Measurements from ENCODE around the gene DEGS2. TPM values are rescaled to one million over a fixed set of nuclear protein-coding genes. Genes with fewer than 3 reads are reported as not detected.

Gene DEGS2
- total RNA-seq, 2 donors from 2014 or later: 0.33 TPM; not detected in 1

DNA sequence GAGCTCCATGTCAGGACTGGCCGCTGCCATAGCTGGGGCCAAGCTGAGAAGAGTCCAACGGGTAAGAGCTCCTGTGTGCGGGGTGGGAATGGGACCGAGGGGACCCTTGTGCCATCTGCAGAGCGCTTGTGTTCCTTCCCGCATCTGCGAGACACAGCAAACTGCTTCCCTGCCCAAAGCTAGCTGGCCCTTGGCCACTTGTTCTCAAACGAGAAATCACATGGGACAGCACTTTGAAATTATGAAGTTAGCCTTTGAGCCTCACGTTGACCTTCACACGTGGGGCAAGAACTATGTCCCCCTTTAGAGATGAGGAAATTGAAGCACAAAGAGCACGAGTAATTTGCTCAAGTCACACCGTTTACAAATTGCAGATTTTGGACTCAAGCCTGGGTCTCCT lies 30.8 kb downstream of the DEGS2 start:
- Mint-ChIP-seq H3K27ac (no peak overlapping the region), H3K36me3 (no peaks in the 10 kb centered on the region), H3K27me3 (no peaks in the 10 kb centered on the region), H3K4me1 (ENCODE audit: low read depth in 2 of 2) (peaks cover 6 to 13% of the 10 kb centered on the region in 2 donors), H3K4me3 (no peak overlapping the region), H3K9me3 (no peaks in the 10 kb centered on the region)
- DNase-seq (ENCODE audit: low spot score) (no peak), ATAC-seq (no peak)

DNA sequence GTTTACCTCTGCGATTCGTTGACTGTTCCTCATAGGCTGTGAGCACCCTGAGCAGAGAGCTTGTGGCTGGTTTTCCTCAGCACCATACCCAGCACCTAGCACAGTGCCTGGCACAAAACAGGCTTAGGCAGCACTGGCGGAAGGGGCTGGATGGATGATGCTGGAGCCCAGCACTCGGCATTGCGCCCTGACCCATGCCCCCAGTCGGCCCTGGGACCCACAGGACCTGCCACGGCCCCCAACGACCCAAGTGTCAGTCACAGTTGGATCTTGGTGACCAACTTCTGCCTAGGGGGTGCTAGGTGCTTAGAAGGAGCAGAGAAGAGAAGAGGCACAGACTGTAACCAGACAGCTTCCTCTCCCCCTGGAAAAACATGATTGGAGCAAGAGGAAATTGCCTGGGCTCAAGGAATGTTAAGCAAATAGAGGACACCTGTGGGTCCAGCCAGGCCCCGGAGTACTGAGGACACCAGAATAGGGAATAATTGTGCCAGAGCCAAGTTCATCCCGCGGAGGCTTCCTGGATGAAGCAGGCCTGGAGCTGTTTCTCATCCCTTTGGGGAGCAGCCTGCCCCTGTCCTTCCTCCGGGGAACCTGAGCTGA lies 31.5 kb downstream of the DEGS2 start:
- Mint-ChIP-seq H3K4me1 (ENCODE audit: low read depth in 2 of 2) (peaks cover 6 to 16% of the 10 kb centered on the region in 2 donors), H3K27ac (peak overlapping the region; percentile 33 to 41), H3K9me3 (no peaks in the 10 kb centered on the region), H3K27me3 (no peaks in the 10 kb centered on the region), H3K36me3 (peaks cover 3% of the 10 kb centered on the region), H3K4me3 (no peak overlapping the region)
- DNase-seq (ENCODE audit: low spot score) (no peak), ATAC-seq (no peak)

DNA sequence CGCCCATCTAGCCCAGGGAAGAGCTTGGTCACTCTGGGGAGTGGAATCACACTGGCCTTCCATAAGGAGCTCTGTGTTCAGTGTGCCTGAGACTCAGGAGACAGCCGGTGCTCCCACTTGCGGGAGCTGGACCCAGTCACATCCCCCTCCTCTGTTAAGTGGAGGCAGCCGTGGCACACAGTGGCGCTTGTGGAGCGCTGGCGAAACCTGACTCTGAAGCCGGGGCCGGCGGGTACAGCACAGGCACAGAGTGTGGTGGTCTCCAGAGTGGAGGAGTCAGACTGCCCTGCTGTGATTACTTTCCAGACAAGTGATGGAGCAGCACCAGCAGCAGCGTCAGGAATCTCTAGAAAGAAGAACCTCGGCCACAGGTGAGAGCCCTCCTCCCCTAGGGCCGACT lies 33.0 kb downstream of the DEGS2 start:
- Mint-ChIP-seq H3K27ac (no peak overlapping the region), H3K4me3 (no peak overlapping the region), H3K4me1 (ENCODE audit: low read depth in 2 of 2) (peaks cover 6 to 17% of the 10 kb centered on the region in 2 donors), H3K27me3 (no peaks in the 10 kb centered on the region), H3K9me3 (no peaks in the 10 kb centered on the region), H3K36me3 (peaks cover 5% of the 10 kb centered on the region)
- no peak for ATAC-seq
- DNase-seq (ENCODE audit: low spot score): no peak

DNA sequence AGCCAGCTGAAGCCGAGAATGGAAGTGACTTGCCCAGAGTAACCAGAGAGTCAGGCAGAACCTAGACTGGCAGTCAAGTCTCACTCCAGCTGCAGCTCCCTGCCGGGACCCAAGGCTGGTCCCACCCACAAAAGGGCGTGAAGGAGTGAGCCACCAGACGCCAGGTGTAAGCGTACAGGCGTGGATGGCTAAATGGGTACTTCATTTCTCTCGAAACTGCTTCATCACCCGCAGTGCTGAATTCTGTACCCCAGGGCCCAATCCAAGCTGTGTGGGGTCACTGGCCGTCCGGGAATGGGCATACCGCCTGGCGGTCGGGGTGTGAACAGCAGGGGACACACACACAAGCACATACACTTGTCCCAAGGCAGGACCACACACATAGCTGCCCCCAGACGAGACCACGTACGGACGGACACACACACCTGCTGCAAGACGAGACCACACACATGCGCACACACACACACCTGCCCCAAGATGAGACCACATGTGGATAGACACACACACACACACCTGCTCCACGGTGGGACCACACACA lies 34.8 kb downstream of the DEGS2 start:
- no peaks in the 10 kb centered on the region for H3K9me3 Mint-ChIP-seq
- peak in 1 of 2 donors; percentile 9 for ATAC-seq
- no peak for DNase-seq (ENCODE audit: low spot score)
- peak overlapping the region; percentile 61 to 69 for H3K27ac Mint-ChIP-seq
- H3K4me3 Mint-ChIP-seq: no peak overlapping the region
- peaks cover 12 to 19% of the 10 kb centered on the region in 2 donors for H3K4me1 Mint-ChIP-seq (ENCODE audit: low read depth in 2 of 2)
- no peaks in the 10 kb centered on the region for H3K27me3 Mint-ChIP-seq
- peaks cover 5% of the 10 kb centered on the region for H3K36me3 Mint-ChIP-seq

DNA sequence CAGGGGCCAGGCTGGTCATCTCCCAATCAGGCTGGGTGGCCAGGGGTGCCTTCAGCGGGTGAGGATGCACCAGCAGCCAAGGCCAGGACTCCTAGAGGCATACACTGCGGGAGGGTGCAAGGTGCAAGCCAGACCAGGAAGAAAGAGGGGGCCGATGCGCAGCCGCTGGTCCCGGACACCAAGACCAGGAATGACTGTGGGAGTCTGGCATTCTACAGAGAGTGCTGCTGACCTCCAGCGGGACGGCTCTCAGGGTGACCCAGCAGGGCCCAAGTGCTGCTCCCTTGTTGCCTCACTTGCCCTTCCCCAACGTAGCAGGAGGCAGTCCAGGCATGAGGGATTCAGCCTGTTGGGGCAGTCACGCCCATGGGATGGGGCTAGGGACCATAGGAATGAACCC lies 35.8 kb downstream of the DEGS2 start:
- H3K36me3 Mint-ChIP-seq: peaks cover 5% of the 10 kb centered on the region
- H3K9me3 Mint-ChIP-seq: no peaks in the 10 kb centered on the region
- ATAC-seq (no peak), DNase-seq (ENCODE audit: low spot score) (no peak)
- peak overlapping the region; percentile 53 to 72 for H3K27ac Mint-ChIP-seq
- H3K4me1 Mint-ChIP-seq (ENCODE audit: low read depth in 2 of 2): peaks cover 12 to 24% of the 10 kb centered on the region in 2 donors
- no peak overlapping the region for H3K4me3 Mint-ChIP-seq
- H3K27me3 Mint-ChIP-seq: no peaks in the 10 kb centered on the region

DNA sequence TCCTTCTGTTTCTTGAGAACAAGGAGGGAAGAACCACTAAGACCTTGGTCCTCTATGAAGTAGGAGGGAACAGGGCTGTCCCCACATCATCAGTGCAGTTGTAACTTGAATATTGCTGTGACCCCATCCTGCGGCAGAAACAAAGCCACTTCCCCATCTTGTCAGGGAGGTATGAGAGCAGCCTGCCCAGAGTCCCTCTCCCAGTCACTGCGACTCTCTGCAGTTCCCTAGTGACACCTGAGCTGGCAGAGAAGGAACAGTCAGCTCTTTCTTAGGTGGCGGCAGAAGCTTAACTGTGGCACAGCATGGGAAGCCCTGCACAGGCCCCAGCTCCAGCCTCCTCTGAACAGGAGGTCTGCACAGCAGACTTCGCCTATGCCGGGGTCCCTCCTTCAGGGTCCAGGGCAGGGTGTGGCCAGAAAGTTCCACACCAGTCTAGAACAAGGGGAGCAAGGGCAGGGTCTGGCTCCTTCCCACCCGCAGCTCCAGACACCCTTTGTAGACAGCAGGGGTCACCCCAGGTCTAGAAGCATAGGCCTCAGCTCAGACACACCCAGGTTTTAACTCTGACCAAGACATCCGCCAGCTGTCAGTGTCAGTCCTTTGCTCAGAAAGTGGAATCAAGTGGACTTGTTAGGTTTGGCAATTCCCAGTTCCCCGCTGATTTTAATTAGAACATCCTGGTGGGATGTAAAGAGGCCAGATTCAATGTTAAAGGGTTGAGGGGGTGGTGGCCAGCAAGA lies 36.8 kb downstream of the DEGS2 start:
- no peak for ATAC-seq
- Mint-ChIP-seq H3K27ac (peak overlapping the region; percentile 53 to 72), H3K4me3 (no peak overlapping the region), H3K27me3 (no peaks in the 10 kb centered on the region), H3K36me3 (peaks cover 5% of the 10 kb centered on the region), H3K9me3 (no peaks in the 10 kb centered on the region), H3K4me1 (ENCODE audit: low read depth in 2 of 2) (peaks cover 18 to 30% of the 10 kb centered on the region in 2 donors)
- DNase-seq (ENCODE audit: low spot score): no peak

DNA sequence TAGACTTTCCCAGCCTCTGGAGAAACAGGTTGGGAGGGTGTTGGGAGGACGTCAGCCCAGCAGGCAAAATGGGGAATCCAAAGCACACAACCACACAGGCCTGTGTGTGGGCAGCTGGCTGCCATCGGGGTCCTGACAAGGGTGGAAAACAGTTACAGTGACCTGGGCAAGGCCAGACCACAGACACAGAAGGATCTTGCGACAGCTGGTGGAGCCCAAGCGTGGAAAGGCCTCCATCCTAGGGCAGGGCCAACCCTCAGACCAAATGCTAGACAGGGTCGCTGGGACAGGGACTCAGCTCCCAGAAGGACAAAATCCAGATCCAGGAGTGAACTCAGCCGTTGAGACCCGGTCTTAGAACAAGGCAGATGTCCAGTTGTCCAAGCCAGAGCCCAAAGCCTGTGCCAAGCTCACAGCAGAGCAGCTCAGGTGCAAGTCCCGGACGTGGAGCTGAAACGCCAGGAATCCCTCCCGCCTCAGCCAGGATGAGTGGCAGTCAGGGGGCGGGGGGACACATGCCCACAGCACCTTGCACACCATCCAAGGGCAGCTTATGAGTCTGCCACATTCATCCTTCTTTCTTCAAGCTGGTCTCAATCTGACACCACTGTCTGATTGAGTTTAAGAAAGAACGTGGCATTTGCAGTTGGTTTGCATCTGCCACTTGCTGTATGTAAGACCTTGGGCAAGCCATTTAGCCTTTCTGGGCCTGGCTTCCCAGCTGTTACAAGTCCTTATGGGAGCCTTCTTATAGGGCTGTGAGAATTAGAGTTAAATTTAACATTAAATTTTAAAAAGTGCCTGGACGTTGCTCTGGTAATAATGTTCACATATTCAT lies 37.6 kb downstream of the DEGS2 start:
- H3K36me3 Mint-ChIP-seq: peaks cover 5% of the 10 kb centered on the region
- DNase-seq (ENCODE audit: low spot score) (no peak), ATAC-seq (no peak)
- H3K27me3 Mint-ChIP-seq: no peaks in the 10 kb centered on the region
- no peaks in the 10 kb centered on the region for H3K9me3 Mint-ChIP-seq
- H3K27ac Mint-ChIP-seq: no peak overlapping the region
- peaks cover 21 to 29% of the 10 kb centered on the region in 2 donors for H3K4me1 Mint-ChIP-seq (ENCODE audit: low read depth in 2 of 2)
- no peak overlapping the region for H3K4me3 Mint-ChIP-seq

DNA sequence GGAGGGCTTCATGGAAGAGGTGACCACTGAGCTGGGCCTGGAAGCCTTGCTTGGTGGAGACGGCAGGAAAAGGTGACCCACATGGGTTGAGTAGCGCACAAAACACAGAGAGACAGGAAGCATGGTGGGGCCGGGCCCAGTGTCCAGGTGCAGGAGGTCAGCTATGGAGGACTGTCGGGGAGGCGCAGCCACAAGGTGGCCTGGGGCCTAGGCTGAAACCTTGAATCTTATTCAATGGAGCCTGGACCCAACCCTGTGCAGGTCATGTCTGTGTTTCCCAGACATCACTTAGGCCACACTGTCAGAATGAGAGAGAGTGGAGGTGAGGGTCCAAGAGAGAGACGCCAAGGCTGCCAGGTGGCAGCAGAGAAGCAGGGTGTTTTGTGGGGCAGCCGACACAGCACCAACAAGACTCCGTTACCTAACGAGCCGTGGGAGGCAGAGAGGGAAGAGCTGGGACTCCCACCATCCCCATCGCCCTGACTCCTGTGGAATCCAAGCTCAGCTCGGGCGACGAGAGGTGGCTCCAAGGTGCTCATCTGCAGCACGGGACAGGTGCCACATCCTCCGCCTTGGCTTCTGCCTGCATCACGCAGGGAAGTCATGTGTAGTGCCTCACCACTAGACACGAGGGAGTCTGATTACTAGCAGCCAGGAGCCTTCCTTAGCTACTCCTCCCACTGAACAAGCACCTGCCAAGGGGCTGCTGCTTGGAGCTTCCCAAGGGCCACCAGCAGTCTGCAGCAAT lies 38.7 kb downstream of the DEGS2 start:
- Mint-ChIP-seq H3K36me3 (peaks cover 5% of the 10 kb centered on the region), H3K9me3 (no peaks in the 10 kb centered on the region), H3K27ac (peak overlapping the region; percentile 58 to 89), H3K27me3 (no peaks in the 10 kb centered on the region), H3K4me3 (no peak overlapping the region), H3K4me1 (ENCODE audit: low read depth in 2 of 2) (peaks cover 21 to 33% of the 10 kb centered on the region in 2 donors)
- ATAC-seq: no peak
- no peak for DNase-seq (ENCODE audit: low spot score)

DNA sequence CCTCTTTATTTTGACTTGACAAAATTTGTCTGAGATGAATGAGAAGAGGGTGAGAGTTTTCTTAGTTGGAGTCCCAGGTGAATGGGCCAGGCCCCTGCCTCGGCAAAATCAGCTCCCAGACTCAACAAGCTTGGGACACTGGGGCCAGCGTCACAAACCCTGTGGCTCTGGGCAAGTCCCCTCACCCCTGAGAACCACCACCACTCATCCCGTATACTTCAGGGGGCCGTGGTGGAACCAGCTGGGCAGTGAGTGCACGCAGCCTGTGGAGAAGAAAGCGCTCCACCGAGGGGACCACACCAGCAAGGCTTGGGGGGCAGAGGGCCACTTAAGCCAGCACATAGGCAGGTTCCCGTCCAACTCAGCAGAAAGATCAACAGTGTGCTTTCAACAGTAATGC lies 40.2 kb downstream of the DEGS2 start:
- Mint-ChIP-seq H3K27me3 (no peaks in the 10 kb centered on the region), H3K4me3 (no peak overlapping the region), H3K4me1 (ENCODE audit: low read depth in 2 of 2) (peaks cover 15 to 30% of the 10 kb centered on the region in 2 donors), H3K9me3 (no peaks in the 10 kb centered on the region), H3K27ac (peak overlapping the region; percentile 58 to 89), H3K36me3 (peaks cover 5% of the 10 kb centered on the region)
- DNase-seq (ENCODE audit: low spot score) (no peak), ATAC-seq (no peak)

DNA sequence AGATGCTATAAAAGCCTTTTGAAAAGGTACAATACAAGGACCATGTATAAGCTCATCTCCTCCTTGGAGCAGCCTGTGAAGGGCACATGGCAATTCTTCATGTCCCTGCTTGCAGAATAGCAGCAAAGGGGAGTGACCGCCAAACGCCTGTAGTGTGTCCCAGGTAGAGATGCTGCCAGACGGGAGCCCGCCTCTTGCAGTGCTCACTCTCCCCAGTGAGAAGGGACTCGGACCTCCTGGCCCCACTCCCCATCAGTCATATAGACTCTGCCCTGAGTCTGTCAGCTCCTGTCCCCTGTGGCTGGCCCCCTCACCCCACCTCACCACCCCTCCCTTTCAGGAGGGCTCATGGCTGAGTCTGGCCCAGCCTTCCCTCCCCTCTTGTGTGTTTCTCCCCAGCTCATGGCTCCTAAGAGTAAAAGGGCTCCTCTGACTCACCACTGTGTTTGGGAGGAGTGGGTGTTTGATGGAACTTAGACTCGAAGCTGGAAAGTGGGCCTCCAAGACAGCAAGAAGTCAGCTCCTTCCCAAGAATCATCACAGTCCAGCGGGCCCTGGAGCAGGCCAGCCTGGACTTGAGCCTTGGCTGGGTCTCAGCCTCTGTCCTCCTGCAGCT lies 40.9 kb downstream of the DEGS2 start:
- H3K4me1 Mint-ChIP-seq (ENCODE audit: low read depth in 2 of 2): peaks cover 19 to 34% of the 10 kb centered on the region in 2 donors
- no peaks in the 10 kb centered on the region for H3K27me3 Mint-ChIP-seq
- peaks cover 5% of the 10 kb centered on the region for H3K36me3 Mint-ChIP-seq
- no peak for ATAC-seq
- peak overlapping the region; percentile 58 to 89 for H3K27ac Mint-ChIP-seq
- no peak overlapping the region for H3K4me3 Mint-ChIP-seq
- DNase-seq (ENCODE audit: low spot score): no peak
- no peaks in the 10 kb centered on the region for H3K9me3 Mint-ChIP-seq

DNA sequence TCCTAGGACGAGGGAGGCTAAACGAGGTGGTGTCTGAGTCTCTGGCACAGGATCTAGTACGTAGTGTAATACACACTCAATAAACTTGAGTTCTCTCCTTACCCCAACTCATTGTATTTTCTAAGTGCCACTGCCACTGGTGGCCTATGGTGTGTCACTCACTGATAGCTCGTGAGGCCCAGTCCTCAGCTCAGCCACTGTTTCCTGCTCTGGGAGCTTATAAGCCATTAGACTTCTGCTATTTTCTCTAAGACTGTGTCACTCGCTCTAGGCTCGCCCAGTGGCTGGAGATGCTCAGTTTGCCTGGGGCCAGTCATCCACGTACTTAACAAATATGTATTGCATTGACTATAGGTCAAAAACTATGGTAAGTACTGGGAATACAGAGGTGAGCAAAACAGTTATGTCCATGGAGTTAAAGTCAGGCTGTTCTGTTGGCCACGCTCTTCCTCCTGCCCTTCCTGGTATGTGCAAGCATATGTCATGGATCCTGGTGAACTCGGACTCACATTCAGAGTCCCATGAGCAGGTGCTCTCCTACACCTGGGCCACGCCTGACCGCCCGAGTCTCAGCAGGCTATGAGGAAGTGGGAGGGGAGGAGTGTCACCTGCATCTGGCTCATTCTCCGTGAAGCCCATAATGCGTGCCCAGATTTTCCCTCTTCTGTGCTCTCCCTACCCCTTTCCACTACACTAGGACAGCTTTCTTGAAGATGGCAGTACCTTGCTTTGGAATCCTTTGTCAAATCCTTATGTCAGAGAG lies 41.6 kb downstream of the DEGS2 start:
- no peaks in the 10 kb centered on the region for H3K9me3 Mint-ChIP-seq
- peak overlapping the region; percentile 58 to 89 for H3K27ac Mint-ChIP-seq
- peaks cover under 1% of the 10 kb centered on the region for H3K36me3 Mint-ChIP-seq
- H3K4me3 Mint-ChIP-seq: no peak overlapping the region
- ATAC-seq (no peak), DNase-seq (ENCODE audit: low spot score) (no peak)
- peaks cover 26 to 36% of the 10 kb centered on the region in 2 donors for H3K4me1 Mint-ChIP-seq (ENCODE audit: low read depth in 2 of 2)
- H3K27me3 Mint-ChIP-seq: no peaks in the 10 kb centered on the region

DNA sequence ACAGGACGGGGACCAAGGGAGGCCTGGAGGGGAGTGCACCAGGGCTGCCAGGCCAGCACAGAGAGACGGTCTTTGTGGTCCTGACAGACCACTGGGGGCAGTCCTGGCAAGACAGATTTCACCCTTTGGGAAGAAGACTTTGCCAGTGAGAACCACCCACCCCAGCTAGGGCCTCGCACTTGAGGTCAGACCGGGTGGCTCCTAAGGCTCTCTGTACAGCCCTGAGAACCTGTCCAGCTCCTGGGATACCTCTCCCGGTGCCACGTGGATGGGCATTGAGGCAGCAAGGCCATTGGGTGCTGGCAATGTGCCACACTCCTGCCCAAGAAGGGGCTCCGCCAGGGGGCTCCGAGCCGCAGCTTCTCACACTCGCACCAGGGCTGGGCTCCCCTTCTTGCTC lies 42.4 kb downstream of the DEGS2 start:
- ATAC-seq (no peak), DNase-seq (ENCODE audit: low spot score) (no peak)
- Mint-ChIP-seq H3K36me3 (no peaks in the 10 kb centered on the region), H3K27me3 (no peaks in the 10 kb centered on the region), H3K9me3 (no peaks in the 10 kb centered on the region), H3K4me3 (no peak overlapping the region), H3K27ac (peak overlapping the region; percentile 58 to 89), H3K4me1 (ENCODE audit: low read depth in 2 of 2) (peaks cover 34 to 43% of the 10 kb centered on the region in 2 donors)
